ENCODE data around the gene INF2. TPM values are rescaled to one million over a fixed set of nuclear protein-coding genes. Genes with fewer than 3 reads are reported as not detected.
"Not testable (repeated sequence)": the region's sequence is repeated elsewhere in the genome, so short reads cannot be mapped to it uniquely, and the experiment has no call there.

INF2 gene
- total RNA-seq, 1 donor from 2014 or later: 249 TPM

DNA sequence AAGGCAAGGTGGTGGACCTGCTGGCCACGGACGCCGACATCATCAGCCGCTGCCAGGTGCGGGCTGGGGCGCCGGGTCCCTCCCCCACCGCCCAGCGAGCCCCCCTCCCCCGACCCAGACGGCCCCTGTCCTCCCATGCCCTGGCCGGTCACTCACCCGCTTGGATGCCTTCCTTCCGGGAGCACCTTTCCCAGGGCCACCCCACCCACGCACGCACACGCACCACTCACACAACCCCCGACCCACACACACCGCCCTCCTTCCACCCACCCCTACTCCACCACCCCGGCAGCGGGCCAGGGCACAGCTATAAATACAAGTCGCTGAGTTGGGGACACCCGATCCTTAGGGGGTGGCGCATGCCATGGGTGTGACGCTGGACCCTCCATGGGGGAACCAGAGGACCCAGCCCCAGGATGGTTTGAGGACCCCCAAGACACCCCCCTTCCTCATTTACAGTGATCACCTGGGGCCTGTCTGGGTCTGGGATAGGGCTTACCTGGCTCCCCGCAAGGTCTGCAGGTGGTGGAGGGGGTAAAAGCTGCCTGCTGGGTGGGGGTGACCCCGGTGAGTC, 35.1 kb downstream of the INF2 start:
- Histone ChIP-seq H3K9me3 (no peaks in the 10 kb centered on the region), H3K36me3 (peaks cover 5 to 7% of the 10 kb centered on the region in 2 donors), H3K4me1 (peaks cover 24 to 47% of the 10 kb centered on the region in 2 donors), H3K4me3 (peak overlapping the region; percentile 83 to 94), H3K27ac (peak overlapping the region; percentile 84 to 89), H3K27me3 (no peaks in the 10 kb centered on the region)
- peak in 1 of 2 donors; percentile 79 for DNase-seq (ENCODE audit: low spot score in 2 of 2)
- intact Hi-C loops (cut with DNase I): loop anchor here (1.0 kb wide), 1 partner anchor 25 kb away; no protein-coding TSS in a partner anchor
- TF ChIP-seq, protein P1, sequence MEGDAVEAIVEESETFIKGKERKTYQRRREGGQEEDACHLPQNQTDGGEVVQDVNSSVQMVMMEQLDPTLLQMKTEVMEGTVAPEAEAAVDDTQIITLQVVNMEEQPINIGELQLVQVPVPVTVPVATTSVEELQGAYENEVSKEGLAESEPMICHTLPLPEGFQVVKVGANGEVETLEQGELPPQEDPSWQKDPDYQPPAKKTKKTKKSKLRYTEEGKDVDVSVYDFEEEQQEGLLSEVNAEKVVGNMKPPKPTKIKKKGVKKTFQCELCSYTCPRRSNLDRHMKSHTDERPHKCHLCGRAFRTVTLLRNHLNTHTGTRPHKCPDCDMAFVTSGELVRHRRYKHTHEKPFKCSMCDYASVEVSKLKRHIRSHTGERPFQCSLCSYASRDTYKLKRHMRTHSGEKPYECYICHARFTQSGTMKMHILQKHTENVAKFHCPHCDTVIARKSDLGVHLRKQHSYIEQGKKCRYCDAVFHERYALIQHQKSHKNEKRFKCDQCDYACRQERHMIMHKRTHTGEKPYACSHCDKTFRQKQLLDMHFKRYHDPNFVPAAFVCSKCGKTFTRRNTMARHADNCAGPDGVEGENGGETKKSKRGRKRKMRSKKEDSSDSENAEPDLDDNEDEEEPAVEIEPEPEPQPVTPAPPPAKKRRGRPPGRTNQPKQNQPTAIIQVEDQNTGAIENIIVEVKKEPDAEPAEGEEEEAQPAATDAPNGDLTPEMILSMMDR (IDR thresholded peaks at IDR 0.05): no peak

DNA sequence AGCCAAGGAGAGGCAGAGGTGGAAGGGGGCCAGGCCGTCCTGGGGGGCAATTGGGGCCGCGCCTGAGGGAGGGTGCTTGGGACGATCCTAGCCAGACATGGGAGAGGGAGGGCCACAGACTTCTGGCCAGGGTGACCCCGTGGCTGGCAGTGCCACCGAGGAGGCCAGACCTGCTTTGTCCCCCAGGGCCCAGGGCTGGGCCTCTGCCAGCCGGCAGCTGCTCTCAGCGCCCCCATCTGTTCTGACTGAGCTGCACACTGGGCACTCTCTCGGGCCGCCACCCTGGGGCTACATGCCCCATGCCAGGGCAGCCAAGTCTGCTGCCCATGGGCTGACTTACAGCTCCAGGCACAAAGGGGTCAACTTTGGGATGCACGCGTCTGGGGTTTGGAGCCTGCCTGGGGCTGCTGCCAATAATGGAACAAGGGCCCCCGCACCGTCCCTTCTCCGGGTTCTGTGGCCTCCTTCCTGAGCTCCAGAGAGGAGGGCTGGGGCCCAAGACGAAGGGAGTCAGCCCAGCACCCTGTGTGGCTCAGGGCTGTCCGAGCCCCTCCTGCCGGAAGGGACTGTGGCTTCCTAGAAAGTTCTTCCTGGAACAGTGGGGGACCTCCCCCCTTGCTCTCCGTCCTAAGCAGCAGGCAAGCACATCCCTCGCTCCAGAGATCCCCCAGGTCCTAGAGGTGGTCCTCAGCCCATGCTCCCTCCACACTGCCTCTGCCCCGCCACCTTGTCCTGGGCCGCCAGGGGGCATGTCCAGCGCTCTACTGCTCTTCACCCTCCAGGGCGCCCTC, 35.8 kb downstream of the INF2 start:
- peaks cover 24 to 47% of the 10 kb centered on the region in 2 donors for H3K4me1 ChIP-seq
- no peaks in the 10 kb centered on the region for H3K27me3 ChIP-seq
- H3K27ac ChIP-seq: peak overlapping the region; percentile 84 to 89
- peak in 1 of 2 donors; percentile 81 for DNase-seq (ENCODE audit: low spot score in 2 of 2)
- intact Hi-C loops (cut with DNase I): loop anchor here (1.0 kb wide), 1 partner anchor 24 kb away; no protein-coding TSS in a partner anchor
- peaks cover 0 to under 1% of the 10 kb centered on the region in 2 donors for H3K36me3 ChIP-seq
- TF ChIP-seq, protein P1 (IDR thresholded peaks at IDR 0.05): peak; percentile 23 to 53 (median 45)
- H3K4me3 ChIP-seq: peak overlapping the region; percentile 83 to 94
- no peaks in the 10 kb centered on the region for H3K9me3 ChIP-seq

DNA sequence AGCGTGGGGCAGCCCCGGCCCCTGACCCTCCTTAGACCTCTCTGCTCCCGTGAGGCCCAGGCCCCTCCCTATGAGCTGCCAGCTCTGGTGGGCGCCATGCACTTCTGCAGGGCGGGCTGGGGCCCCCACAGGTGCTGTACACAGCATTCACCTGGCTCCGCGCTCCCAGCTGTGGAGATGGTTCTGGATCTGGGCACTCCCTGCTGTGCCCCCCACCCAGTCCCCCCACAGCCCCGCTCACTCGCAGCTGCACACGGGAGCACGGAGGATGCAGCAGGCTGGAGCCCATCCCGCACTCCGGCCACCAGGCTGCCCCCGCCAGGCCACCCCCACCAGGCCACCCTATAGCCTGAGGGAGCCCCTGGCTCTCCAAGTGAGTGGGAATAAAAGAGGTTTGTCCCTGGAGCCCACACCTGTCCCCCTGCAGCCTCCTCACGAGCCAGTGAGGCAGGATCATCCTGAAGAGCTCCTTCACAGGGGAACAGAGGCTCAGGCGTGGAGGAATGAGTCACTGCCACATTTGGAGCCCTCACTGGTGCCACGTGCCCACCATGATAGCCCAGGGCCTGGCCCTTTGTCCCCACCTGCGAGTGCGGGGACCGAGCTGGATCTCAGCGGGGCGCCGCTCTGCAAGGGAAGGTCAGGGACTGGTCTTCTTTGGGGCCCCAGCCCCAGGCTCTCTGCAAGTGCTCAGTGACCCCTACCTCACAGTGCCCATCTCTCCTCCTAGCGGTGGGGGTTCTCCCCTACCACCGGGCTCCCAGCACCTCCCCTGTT, 36.5 kb downstream of the INF2 start:
- no peak for DNase-seq (ENCODE audit: low spot score in 2 of 2)
- peak overlapping the region in 1 of 2 donors; percentile 94 for H3K4me3 ChIP-seq
- H3K4me1 ChIP-seq: peaks cover 24 to 47% of the 10 kb centered on the region in 2 donors

DNA sequence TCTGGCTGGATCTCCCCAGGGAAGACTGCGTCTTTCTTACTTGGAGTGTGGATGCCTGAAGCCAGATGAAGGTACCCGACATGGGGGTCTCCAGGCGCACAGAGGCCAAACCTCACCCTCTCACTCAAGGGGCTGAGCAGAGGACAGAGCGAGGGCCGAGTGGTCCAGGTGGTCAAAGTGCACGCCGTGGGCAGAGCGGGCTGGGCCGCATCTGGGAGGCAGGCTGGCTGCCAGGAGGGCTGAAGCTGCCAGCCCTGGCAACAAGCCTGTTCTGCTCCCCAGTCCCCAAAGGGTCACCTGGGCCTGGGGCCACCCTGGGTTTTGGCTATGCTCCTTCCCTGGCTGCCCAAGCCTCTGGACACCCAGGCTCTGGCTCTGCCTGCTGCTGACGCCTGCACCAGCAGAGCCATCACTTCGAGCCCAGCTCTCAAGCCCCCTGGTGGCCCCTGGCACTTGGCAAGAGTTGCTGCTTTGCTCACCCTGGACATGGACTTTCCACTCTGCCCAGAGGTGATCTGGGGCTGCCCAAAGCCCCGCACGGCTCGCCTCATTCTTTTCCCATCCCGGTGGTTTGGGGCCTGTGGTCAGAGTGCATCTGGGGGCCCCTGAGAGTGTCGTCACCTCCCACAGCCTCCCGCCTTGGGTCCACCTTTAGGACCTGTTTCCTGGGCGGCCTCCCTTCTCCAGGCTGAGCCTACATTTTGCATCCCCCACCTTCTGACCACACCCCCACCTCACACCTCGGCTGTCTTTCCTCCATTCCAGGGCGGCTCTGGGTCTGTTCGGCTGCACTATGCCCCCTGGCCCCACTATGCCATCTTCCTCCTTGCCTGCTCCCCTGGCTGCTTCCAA, 37.4 kb downstream of the INF2 start:
- TF ChIP-seq, protein P1 (IDR thresholded peaks at IDR 0.05): no peak
- H3K9me3 ChIP-seq: no peaks in the 10 kb centered on the region
- peak overlapping the region in 1 of 2 donors; percentile 94 for H3K4me3 ChIP-seq
- peak overlapping the region; percentile 84 to 89 for H3K27ac ChIP-seq
- H3K4me1 ChIP-seq: peaks cover 29 to 51% of the 10 kb centered on the region in 2 donors
- intact Hi-C loops (cut with DNase I): no loop called here
- no peaks in the 10 kb centered on the region for H3K36me3 ChIP-seq
- no peaks in the 10 kb centered on the region for H3K27me3 ChIP-seq
- no peak for DNase-seq (ENCODE audit: low spot score in 2 of 2)

More for the DNA sequence above, 36.5 kb downstream of the INF2 start:
- TF ChIP-seq, protein P1 (IDR thresholded peaks at IDR 0.05): no peak
- Histone ChIP-seq H3K9me3 (no peaks in the 10 kb centered on the region), H3K36me3 (no peaks in the 10 kb centered on the region), H3K27me3 (no peaks in the 10 kb centered on the region), H3K27ac (peak overlapping the region; percentile 84 to 89)
- intact Hi-C loops (cut with DNase I): no loop called here

DNA sequence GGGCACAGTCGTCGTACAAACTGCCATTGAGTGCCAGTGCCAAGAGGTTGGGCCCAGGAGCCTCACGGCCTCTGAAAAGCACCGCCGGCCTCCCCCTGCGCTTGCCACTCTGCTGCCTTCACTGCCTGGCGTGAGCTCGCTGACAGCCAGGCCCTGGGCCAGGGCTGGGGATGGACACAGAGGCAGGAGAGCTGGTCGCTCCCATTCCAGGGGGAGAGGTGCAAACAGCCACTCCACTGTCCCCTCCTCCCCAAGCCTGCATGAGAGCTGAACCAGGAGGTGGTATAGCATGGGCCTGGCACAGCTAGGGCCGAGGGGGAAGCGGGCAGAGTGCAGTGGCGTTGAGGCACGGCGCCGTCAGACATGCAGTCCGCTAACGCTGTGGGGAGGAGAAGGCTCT, 39.2 kb downstream of the INF2 start:
- H3K36me3 ChIP-seq: no peaks in the 10 kb centered on the region
- H3K9me3 ChIP-seq: no peaks in the 10 kb centered on the region
- intact Hi-C loops (cut with DNase I): no loop called here
- no peaks in the 10 kb centered on the region for H3K27me3 ChIP-seq
- H3K4me3 ChIP-seq: no peak overlapping the region
- no peak for DNase-seq (ENCODE audit: low spot score in 2 of 2)
- TF ChIP-seq, protein P1 (IDR thresholded peaks at IDR 0.05): no peak
- no peak overlapping the region for H3K27ac ChIP-seq
- peaks cover 21 to 51% of the 10 kb centered on the region in 2 donors for H3K4me1 ChIP-seq

DNA sequence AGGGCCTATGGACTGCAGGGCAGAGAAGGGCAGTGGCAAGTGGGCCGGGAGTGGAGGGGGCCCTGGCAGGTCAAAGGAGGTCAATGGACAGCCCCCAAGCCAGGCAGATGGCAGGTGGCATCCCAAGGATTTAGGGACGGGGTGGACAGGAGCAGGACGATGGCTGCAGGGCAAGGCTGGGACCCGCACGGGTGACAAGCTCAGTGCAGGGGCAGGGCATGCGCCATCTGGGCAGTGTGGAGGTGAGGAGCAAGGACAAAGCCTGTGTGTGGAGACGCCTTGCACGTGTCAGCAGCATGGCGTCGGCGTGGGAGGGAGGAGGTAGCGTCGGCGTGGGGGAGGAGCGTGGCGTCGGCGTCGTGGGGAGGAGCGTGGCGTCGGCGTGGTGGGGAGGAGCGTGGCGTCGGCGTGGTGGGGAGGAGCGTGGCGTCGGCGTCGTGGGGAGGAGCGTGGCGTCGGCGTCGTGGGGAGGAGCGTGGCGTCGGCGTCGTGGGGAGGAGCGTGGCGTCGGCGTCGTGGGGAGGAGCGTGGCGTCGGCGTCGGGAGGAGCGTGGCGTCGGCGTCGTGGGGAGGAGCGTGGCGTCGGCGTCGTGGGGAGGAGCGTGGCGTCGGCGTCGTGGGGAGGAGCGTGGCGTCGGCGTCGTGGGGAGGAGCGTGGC, 39.9 kb downstream of the INF2 start:
- DNase-seq (ENCODE audit: low spot score in 2 of 2); H3K4me3 ChIP-seq; H3K36me3 ChIP-seq; H3K27me3 ChIP-seq; intact Hi-C loops (cut with DNase I); H3K9me3 ChIP-seq; H3K27ac ChIP-seq: not testable (repeated sequence)
- H3K4me1 ChIP-seq: peaks cover 24 to 54% of the 10 kb centered on the region in 2 donors
